ENCODE results near the gene ELAVL2.
A peak's percentile ranks its signal among the peaks of the same experiment; 100 is the strongest.

The ELAVL2 gene

GRCh38 chr9:23769307-23769935 is 56.6 kb downstream of the ELAVL2 start:
- no peak for DNase-seq (ENCODE audit: low spot score)

DNA sequence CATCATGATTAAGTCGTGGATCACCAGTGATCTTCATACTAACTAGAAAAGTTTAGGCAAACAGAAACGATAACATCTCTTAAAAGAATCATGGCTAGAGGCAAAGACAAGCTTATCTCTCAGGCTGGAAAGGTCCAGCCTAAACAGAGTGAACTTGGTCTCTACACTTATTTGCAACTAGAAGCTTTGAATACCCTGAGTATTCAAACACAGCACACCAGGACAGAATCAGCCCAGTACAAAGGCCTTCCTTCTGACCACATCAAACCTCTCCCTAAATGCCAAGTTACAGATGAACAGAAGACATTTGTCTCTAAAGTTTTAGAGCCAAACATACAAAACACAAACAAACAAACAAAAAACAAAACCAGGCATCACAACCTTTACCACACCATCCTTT is 57.2 kb downstream of the ELAVL2 start:
- DNase-seq (ENCODE audit: low spot score), result no peak

GRCh38 chr9:23766613-23767012 is 59.4 kb downstream of the ELAVL2 start:
- peak; percentile 11 for DNase-seq (ENCODE audit: low spot score)

DNA sequence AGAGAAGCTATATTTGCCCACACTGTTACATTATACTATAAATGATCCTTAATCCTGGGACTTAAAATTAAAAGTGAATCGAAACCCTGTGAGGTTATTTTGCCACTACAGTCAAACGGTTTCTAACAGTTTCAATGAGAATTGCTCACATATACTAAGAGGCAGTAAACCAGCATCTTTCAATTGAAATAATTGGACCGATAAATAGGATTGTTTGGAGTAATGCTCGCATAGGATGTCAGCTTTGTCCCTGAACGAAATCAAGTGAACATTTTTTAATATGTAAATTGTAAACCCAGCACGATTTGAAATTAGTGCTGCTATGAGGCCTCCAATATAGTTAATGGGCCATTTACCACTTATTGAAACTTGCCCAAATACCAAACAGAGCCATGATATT is 60.5 kb downstream of the ELAVL2 start:
- DNase-seq (ENCODE audit: low spot score), result no peak

GRCh38 chr9:23764219-23764618 is 61.8 kb downstream of the ELAVL2 start:
- no peak for DNase-seq (ENCODE audit: low spot score)

DNA sequence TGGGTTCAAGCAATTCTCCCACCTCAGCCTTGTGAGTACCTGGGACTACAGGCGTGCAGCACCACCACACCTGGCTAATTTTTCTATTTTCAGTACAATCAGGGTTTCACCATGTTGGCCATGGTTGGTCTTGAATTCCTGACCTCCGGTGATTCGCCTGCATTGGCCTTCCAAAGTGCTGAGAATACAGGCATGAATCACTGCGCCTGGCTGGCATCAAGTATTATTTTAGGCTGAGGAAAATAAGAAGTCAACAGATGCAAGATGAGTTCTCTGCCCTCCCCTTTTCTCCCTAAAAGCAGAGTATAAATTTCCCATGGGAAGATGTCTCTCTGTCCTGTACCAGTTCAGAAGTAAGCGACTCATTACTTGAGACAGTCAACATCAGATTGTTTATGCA is 71.5 kb downstream of the ELAVL2 start:
- no peak for DNase-seq (ENCODE audit: low spot score)

DNA sequence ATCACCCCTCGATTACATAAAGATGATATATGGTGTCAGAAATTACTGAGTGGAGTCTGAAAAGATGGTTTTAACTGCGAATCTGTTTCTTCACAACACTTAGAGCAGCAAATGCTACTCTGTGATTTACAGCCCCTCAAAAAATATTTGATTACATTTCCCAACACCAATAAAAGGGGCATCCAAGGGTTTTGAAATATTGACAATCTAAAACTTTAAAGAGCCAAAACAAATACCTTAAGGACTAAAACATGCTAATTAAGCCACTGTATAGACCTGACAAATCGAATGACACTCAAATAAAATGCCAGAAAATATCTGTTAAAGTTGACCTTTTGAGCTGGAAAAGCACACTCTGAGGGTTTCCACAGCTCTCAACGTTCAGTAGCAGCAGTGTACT is 73.2 kb downstream of the ELAVL2 start:
- no peak for DNase-seq (ENCODE audit: low spot score)

GRCh38 chr9:23751633-23752032 is 74.4 kb downstream of the ELAVL2 start:
- no peak for DNase-seq (ENCODE audit: low spot score)

DNA sequence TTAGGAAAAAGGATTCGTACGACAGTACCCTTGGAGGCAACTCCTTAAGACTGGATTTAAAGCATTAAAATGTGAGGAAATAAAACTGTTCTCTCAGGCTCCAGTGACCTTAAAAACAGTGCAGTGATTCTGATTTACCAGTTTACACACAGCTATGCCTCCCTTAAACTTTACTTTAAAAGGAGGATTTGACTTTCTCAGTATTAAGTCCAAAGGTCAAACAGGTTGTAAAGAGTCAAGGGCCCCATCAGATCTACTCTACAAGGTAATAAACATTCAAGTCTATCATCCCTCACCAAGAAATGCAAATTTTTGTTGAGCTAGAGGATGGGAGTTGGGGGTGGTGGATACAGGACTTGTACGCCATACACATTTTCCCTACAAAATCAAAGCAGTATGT is 75.2 kb downstream of the ELAVL2 start:
- no peak for DNase-seq (ENCODE audit: low spot score)

GRCh38 chr9:23747088-23748075 is 78.7 kb downstream of the ELAVL2 start:
- peak; percentile 41 for DNase-seq (ENCODE audit: low spot score)

GRCh38 chr9:23746317-23746716 is 79.7 kb downstream of the ELAVL2 start:
- no peak for DNase-seq (ENCODE audit: low spot score)

- peak; percentile 51 for DNase-seq (ENCODE audit: low spot score)
Measured at GRCh38 chr9:23743036-23743435, 83.0 kb downstream of the ELAVL2 start.

- no peak for DNase-seq (ENCODE audit: low spot score)
Measured at GRCh38 chr9:23741351-23741750, 84.7 kb downstream of the ELAVL2 start.

DNA sequence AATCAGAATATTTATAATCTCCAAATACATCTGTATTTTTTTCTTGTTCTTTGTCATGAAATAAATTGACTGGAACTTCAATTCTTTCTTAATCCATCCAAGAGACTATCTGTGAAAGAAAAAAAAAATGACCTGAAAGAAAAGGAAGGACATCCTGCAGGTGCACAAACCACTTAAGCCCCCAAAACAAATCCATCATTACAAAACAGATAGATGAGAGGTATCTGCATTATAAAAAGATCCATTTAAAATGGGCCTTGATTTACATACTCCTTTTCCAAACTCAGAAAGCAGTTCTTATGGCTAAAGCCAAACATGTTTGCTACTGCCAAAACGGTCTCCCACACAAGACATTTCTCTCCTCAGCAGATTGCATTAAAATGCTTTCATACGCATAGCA is 85.5 kb downstream of the ELAVL2 start:
- no peak for DNase-seq (ENCODE audit: low spot score)

DNA sequence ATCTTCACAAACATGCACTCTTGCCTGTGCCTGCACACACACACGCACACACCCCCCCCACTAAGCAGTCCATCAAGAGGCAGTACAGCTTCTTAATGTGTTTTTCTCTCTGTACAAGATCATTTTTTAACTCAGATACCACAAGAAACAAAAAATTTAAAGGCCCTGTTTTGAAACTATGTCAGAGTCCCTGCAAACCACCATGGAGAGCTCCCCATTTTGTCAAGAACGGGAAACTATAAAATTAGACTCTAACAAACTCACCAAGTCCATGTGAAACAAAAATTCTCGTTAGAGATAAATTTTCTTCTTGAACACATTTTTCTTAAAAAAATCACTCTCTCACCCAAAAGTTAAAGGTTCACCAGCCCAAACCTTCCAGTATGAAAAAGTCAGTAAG is 86.3 kb downstream of the ELAVL2 start:
- DNase-seq (ENCODE audit: low spot score), result no peak

DNA sequence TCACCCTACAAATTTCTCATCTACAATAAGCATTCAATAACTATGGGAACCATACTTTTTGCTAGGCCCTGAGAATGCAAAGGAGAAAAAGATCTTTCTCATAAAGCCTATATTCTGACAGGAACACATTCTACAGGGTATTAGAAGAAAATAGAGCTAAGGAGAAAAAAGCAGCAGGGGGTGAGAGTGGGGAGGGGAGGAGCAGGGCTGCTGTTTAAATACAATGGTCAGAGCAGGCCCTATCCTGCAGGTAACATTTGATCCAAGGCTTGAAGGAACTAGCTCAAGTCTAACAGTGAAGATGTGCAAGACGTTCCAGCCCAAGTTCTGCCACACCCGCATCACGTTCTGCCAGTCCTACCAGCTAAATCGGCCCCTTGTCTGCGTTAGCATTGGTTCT is 89.7 kb downstream of the ELAVL2 start:
- no peak for DNase-seq (ENCODE audit: low spot score)

DNA sequence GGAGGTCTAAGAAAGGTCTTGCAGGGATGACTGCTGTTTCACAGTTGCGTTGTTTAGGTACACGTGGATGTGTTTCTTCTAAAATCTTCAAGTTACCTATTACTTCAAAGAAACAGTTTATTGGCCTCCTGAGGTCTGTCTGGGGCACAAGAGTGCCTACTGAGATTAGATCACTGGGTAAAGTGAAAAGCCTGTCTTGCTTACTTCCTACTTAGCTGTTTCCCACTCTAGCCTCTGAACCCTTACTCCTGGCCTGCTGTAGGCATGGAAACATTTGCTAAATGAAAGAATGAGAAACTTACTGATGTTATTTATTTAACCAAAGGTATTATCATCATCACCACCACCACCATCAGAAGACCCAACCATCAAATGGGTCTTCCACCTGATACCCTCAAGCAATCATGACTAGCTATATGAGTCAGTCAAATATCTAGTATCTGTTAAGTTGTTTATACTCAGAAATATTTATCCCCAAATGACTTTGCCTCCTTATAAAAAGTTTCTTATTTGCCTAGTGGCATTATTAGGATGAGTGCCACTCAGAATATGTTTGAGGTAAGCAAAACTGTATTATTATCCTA is 92.5 kb downstream of the ELAVL2 start:
- no peak for DNase-seq (ENCODE audit: low spot score)

- DNase-seq (ENCODE audit: low spot score), result no peak
Measured at GRCh38 chr9:23731353-23731752, 94.7 kb downstream of the ELAVL2 start.

DNA sequence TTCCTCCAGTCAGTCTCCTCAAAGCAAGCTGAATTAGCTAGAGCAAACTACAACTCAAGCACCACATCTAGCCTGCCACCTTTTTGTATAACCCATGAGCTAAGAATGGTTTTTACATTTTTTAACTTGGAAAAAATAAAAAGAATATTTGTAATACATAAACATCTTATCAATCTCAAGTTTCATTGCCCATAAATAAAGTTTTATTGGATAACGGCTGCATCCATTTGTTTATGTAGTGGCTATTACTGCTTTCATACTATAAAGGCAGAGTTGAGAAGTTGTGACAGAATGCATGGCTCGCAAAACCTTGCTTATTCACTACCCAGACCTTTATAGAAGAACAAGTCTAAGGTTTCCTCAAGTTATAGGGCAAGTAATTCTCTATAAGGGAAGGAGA is 95.7 kb downstream of the ELAVL2 start:
- DNase-seq (ENCODE audit: low spot score), result no peak

DNA sequence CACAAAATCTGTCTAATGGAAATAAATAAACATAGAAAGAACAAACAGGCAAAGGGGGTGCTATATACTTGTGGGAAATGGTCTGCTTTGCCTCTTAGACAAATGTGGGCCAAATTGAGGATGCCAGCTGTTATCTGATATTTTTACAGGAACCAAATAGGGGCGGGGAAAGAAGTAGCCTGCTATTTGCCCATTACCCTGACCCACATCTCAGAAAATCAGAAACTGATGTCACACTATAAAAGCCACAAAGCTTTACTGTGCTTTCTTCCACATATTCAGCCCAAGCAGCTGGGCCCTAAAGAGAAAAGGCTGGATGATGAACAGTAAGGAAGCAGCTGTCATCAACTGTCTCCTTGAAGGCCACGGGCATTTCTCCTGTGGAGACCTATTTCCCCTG is 97.3 kb downstream of the ELAVL2 start:
- no peak for DNase-seq (ENCODE audit: low spot score)

GRCh38 chr9:23725279-23725946 is 100.6 kb downstream of the ELAVL2 start:
- DNase-seq (ENCODE audit: low spot score), result no peak

- DNase-seq (ENCODE audit: low spot score), result no peak
Measured at GRCh38 chr9:23723672-23724071, 102.4 kb downstream of the ELAVL2 start.

Data from cerebellar cortex (tissue), 1 donor.